Prostate gland (tissue), 2 donors: Measurements from ENCODE around the gene PTRHD1. TPM values are rescaled to one million over a fixed set of nuclear protein-coding genes. Genes with fewer than 3 reads are reported as not detected.

Source experiments
- DNase-seq: peaks from one replicate; pipeline ENCODE4 v3.0.0-alpha.2; 2019; ENCODE audit warnings: low spot score
- H3K27ac ChIP-seq, 2 donors: fragments of 200-600 bp; sonication (generic); 2 replicates each; pipeline ENCODE4 v1.5.1; 2017 to 2019
- H3K27me3 ChIP-seq: fragments of 200-600 bp; sonication (generic); replicated peaks from 2 replicates; pipeline ENCODE4 v1.5.1; 2019; ENCODE audit not compliant: insufficient read depth
- H3K36me3 ChIP-seq, 2 donors: fragments of 200-600 bp; sonication (generic); 1 replicate in 1 of 2; 2 replicates in 1 of 2; pipeline versions ENCODE4 v1.5.1 to v1.8.1; 2017 to 2019
- H3K4me1 ChIP-seq: fragments of 200-600 bp; sonication (generic); replicated peaks from 2 replicates; pipeline ENCODE4 v1.5.1; 2019
- H3K4me3 ChIP-seq, 2 donors: fragments of 200-600 bp; sonication (generic); 2 replicates each; pipeline ENCODE4 v1.5.1; 2017 to 2019
- H3K9me3 ChIP-seq: fragments of 200-600 bp; sonication (generic); 2 replicates; pipeline ENCODE4 v1.5.1; 2017
- CTCF ChIP-seq, 4 experiments: fragments of 200-600 bp in 2 of 4; fragments of 450-650 bp in 2 of 4; sonication (generic) in 2 of 4; IDR thresholded peaks; 1 replicate in 3 of 4; 2 replicates in 1 of 4; pipeline ENCODE4 v1.5.1; 2016 to 2019; ENCODE audit warnings: antibody characterized with exemption in 4 of 4, mild to moderate bottlenecking in 2 of 4, moderate library complexity in 2 of 4
- POLR2A ChIP-seq: fragments of 450-650 bp; IDR thresholded peaks from one replicate; pipeline ENCODE4 v1.6.1; 2016; ENCODE audit warnings: antibody characterized with exemption, mild to moderate bottlenecking
- POLR2AphosphoS5 ChIP-seq: sonication (generic); formaldehyde crosslinking; IDR thresholded peaks from one replicate; pipeline ENCODE4 v1.6.1; 2017; ENCODE audit warnings: antibody characterized with exemption
- WGBS: methylation state at CpG from one replicate; pipeline ENCODE4 v1.1.5; 2018; 5-methylcytosine and 5-hydroxymethylcytosine counted together
- intact Hi-C: fragments of 100-400 bp; cut with DNase I; formaldehyde crosslinking; loops from one replicate; pipeline ENCODE4 v1.14.2; 2022
- total RNA-seq, 2 donors: library from RNA; depleted of rRNA; stranded (reverse); fragments of >200 nt; gene quantifications; one replicate each; pipeline ENCODE4 v1.1.0, GENCODE V29; 2016

PTRHD1 gene
- total RNA-seq, 2 donors from 2014 or later, result 33.9 to 38.6 TPM

DNA sequence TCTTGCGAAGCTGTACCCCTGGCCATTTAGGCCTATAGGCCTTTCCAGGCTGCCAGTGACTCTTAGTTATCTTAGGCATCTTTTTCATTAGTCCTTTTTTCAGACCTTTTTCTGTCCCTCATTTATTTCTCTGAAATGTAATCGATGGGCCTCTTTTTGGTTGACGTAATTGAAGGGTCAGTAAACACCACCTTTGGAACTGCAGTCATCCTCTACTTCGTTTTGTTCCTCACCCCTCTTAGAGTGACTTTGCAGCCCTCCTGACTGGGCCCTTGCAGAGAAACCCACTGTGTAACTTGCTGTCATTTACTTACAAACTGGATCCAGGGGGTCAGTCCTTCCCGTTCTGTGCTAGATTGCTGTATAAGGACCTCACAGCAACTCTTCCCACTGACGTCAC is 23.2 kb upstream of the PTRHD1 start:
- WGBS, result 92% methylated on average over 6 of the region's 6 CpGs
- no peak overlapping the region for H3K27ac ChIP-seq
- no peak overlapping the region for H3K4me3 ChIP-seq
- H3K36me3 ChIP-seq, result no peaks in the 10 kb centered on the region
- no peak for DNase-seq
- intact Hi-C loops, result no loop called here
- no peaks in the 10 kb centered on the region for H3K4me1 ChIP-seq
- TF ChIP-seq CTCF (IDR thresholded peaks at IDR 0.05) (no peak), POLR2A (no peak), POLR2AphosphoS5 (no peak)
- no peaks in the 10 kb centered on the region for H3K9me3 ChIP-seq
- no peaks in the 10 kb centered on the region for H3K27me3 ChIP-seq

DNA sequence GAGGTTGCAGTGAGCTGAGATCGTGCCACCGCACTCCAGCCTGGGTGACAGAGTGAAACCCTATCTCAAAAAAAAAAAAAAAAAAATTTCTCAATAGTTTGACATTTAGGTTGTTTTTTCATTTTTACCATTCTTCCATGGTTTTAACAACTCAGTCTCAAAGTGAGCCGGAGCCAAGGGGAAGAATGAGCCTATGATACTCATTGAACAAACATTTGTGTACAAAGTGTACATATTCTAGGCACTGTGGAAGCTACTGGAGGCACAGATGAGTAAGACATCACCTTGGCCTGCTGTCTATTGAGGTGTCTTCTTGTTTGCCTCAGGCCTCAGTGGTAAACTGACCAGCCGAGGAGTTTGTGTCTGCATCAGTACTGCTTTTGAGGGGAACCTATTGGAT is 22.0 kb upstream of the PTRHD1 start:
- H3K9me3 ChIP-seq, result no peaks in the 10 kb centered on the region
- H3K27me3 ChIP-seq, result no peaks in the 10 kb centered on the region
- TF ChIP-seq CTCF (IDR thresholded peaks at IDR 0.05) (no peak), POLR2A (no peak), POLR2AphosphoS5 (no peak)
- no peak overlapping the region for H3K27ac ChIP-seq
- H3K36me3 ChIP-seq, result no peaks in the 10 kb centered on the region
- intact Hi-C loops, result no loop called here
- 91% methylated on average over 4 of the region's 4 CpGs for WGBS
- H3K4me3 ChIP-seq, result no peak overlapping the region
- no peak for DNase-seq
- no peaks in the 10 kb centered on the region for H3K4me1 ChIP-seq

DNA sequence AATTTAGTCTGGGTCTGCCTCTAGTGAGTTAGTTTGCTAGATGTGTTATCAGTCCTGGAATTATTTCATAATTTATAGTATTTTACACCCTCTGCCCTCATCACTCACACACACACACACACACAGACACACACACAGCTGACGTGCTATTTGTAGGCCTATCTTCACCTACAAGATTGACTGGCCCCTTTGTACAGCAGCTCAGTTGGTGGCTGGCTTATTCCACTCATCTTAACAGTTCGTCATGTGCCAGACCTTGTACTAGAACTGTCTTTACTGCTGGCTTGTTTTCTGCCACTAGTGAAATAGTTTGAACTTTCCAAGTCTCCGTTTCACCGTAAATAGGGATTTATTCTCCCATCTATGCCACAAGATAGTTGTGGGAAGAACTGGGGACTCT is 21.3 kb upstream of the PTRHD1 start:
- Histone ChIP-seq H3K9me3 (no peaks in the 10 kb centered on the region), H3K27ac (no peak overlapping the region), H3K36me3 (no peaks in the 10 kb centered on the region), H3K4me3 (no peak overlapping the region), H3K4me1 (no peaks in the 10 kb centered on the region), H3K27me3 (no peaks in the 10 kb centered on the region)
- no peak for TF ChIP-seq CTCF (IDR thresholded peaks at IDR 0.05)
- TF ChIP-seq POLR2A, result no peak
- no peak for TF ChIP-seq POLR2AphosphoS5
- WGBS, result 78% methylated on average over 4 of the region's 4 CpGs
- intact Hi-C loops, result no loop called here
- no peak for DNase-seq

- no peak overlapping the region for H3K27ac ChIP-seq
- intact Hi-C loops, result no loop called here
- no peaks in the 10 kb centered on the region for H3K36me3 ChIP-seq
- TF ChIP-seq POLR2AphosphoS5, result no peak
- TF ChIP-seq POLR2A, result no peak
- no peak for TF ChIP-seq CTCF (IDR thresholded peaks at IDR 0.05)
- 89% methylated on average over 4 of the region's 4 CpGs for WGBS
- H3K27me3 ChIP-seq, result no peaks in the 10 kb centered on the region
- no peak overlapping the region for H3K4me3 ChIP-seq
- DNase-seq, result no peak
- H3K9me3 ChIP-seq, result no peaks in the 10 kb centered on the region
- H3K4me1 ChIP-seq, result no peaks in the 10 kb centered on the region
Observed at GRCh38 chr2:24813691-24814137, 20.5 kb upstream of the PTRHD1 start.

- Histone ChIP-seq H3K4me1 (no peaks in the 10 kb centered on the region), H3K4me3 (no peak overlapping the region), H3K36me3 (no peaks in the 10 kb centered on the region), H3K9me3 (no peaks in the 10 kb centered on the region), H3K27ac (no peak overlapping the region), H3K27me3 (no peaks in the 10 kb centered on the region)
- 85% methylated on average over 4 of the region's 4 CpGs for WGBS
- DNase-seq, result no peak
- intact Hi-C loops, result no loop called here
- TF ChIP-seq POLR2A, result no peak
- TF ChIP-seq POLR2AphosphoS5, result no peak
- TF ChIP-seq CTCF (IDR thresholded peaks at IDR 0.05), result no peak
Observed at GRCh38 chr2:24809316-24810007, 16.3 kb upstream of the PTRHD1 start.
